ENCODE results near the gene PLPP4.

PLPP4 gene

GRCh38 chr10:120555436-120555835, 98.4 kb downstream of the PLPP4 start:
- no peak for TF ChIP-seq POLR2AphosphoS5 (IDR thresholded peaks at IDR 0.05; ENCODE audit: low read depth, low read length)
- no peak for TF ChIP-seq FOXP2 (optimal IDR thresholded peaks at IDR 0.05; ENCODE audit: borderline replicate concordance, extremely low read depth, extremely low read length, insufficient read depth)

GRCh38 chr10:120555842-120556532, 99.0 kb downstream of the PLPP4 start:
- no peak for TF ChIP-seq SIN3A (IDR thresholded peaks at IDR 0.05; ENCODE audit: borderline replicate concordance, insufficient read depth, low read length)
- TF ChIP-seq FOXP2 (optimal IDR thresholded peaks at IDR 0.05; ENCODE audit: borderline replicate concordance, extremely low read depth, extremely low read length, insufficient read depth), result no peak
- no peak for TF ChIP-seq TAF1 (IDR thresholded peaks at IDR 0.05; ENCODE audit: borderline replicate concordance, insufficient read depth, low read length)
- TF ChIP-seq POLR2AphosphoS5 (IDR thresholded peaks at IDR 0.05; ENCODE audit: low read depth, low read length), result no peak
- TF ChIP-seq REST (IDR thresholded peaks at IDR 0.05; ENCODE audit: insufficient read depth in 1 of 2, low read depth in 2 of 2, low read length in 2 of 2), result no peak

GRCh38 chr10:120557311-120557710, 100.3 kb downstream of the PLPP4 start:
- TF ChIP-seq REST (IDR thresholded peaks at IDR 0.05; ENCODE audit: insufficient read depth in 1 of 2, low read depth in 2 of 2, low read length in 2 of 2) (no peak), SIN3A (IDR thresholded peaks at IDR 0.05; ENCODE audit: borderline replicate concordance, insufficient read depth, low read length) (no peak), POLR2AphosphoS5 (IDR thresholded peaks at IDR 0.05; ENCODE audit: low read depth, low read length) (no peak), TAF1 (IDR thresholded peaks at IDR 0.05; ENCODE audit: borderline replicate concordance, insufficient read depth, low read length) (no peak)

- TF ChIP-seq FOXP2 (optimal IDR thresholded peaks at IDR 0.05; ENCODE audit: borderline replicate concordance, extremely low read depth, extremely low read length, insufficient read depth) (no peak), POLR2AphosphoS5 (IDR thresholded peaks at IDR 0.05; ENCODE audit: low read depth, low read length) (no peak), SIN3A (IDR thresholded peaks at IDR 0.05; ENCODE audit: borderline replicate concordance, insufficient read depth, low read length) (no peak), TAF1 (IDR thresholded peaks at IDR 0.05; ENCODE audit: borderline replicate concordance, insufficient read depth, low read length) (no peak), REST (IDR thresholded peaks at IDR 0.05; ENCODE audit: insufficient read depth in 1 of 2, low read depth in 2 of 2, low read length in 2 of 2) (no peak)
Observed at GRCh38 chr10:120559800-120560199, 102.8 kb downstream of the PLPP4 start.

- TF ChIP-seq REST (IDR thresholded peaks at IDR 0.05; ENCODE audit: insufficient read depth in 1 of 2, low read depth in 2 of 2, low read length in 2 of 2), result no peak
- TF ChIP-seq SIN3A (IDR thresholded peaks at IDR 0.05; ENCODE audit: borderline replicate concordance, insufficient read depth, low read length), result no peak
- TF ChIP-seq POLR2AphosphoS5 (IDR thresholded peaks at IDR 0.05; ENCODE audit: low read depth, low read length), result no peak
- no peak for TF ChIP-seq TAF1 (IDR thresholded peaks at IDR 0.05; ENCODE audit: borderline replicate concordance, insufficient read depth, low read length)
- TF ChIP-seq FOXP2 (optimal IDR thresholded peaks at IDR 0.05; ENCODE audit: borderline replicate concordance, extremely low read depth, extremely low read length, insufficient read depth), result no peak
Observed at GRCh38 chr10:120562956-120563355, 105.9 kb downstream of the PLPP4 start.

Measured in PFSK-1 (cell line).